HepG2 (cell line): ENCODE results near the gene E2F1.

Experiments used
- FOXA1 ChIP-seq, 2 experiments: fragments of 450-650 bp in 1 of 2; sonication (generic) in 1 of 2; formaldehyde crosslinking in 1 of 2; IDR thresholded peaks; 2 replicates each; pipeline versions ENCODE4 v1.4.0 to v1.6.1; 2016 to 2020; ENCODE audit warnings: missing genetic modification reagents in 1 of 2
- JUNB ChIP-seq: sonication (generic); formaldehyde crosslinking; IDR thresholded peaks from 2 replicates; pipeline ENCODE4 v1.8.0; 2022; ENCODE audit warnings: missing genetic modification reagents, mild to moderate bottlenecking, borderline replicate concordance
- MAZ ChIP-seq, 2 experiments: sonication (generic) in 1 of 2; formaldehyde crosslinking in 1 of 2; IDR thresholded peaks; 2 replicates each; pipeline versions ENCODE4 v1.5.0 to v1.6.1; 2012 to 2020; ENCODE audit warnings: low read depth in 2 of 2, mild to moderate bottlenecking in 2 of 2, borderline replicate concordance in 1 of 2, improper control_type of control experiment in 1 of 2, low read length in 1 of 2, missing genetic modification reagents in 1 of 2, moderate library complexity in 1 of 2
- MXI1 ChIP-seq: IDR thresholded peaks from 3 replicates; pipeline ENCODE4 v1.6.1; 2012; ENCODE audit warnings: low read depth, low read length, inconsistent platforms, borderline replicate concordance
- PBX3 ChIP-seq: sonication (generic); formaldehyde crosslinking; IDR thresholded peaks from 2 replicates; pipeline ENCODE4 v1.8.1; 2023; ENCODE audit warnings: missing genetic modification reagents, inconsistent platforms, borderline replicate concordance
- POLR2A ChIP-seq, 2 experiments: IDR thresholded peaks; 2 replicates each; pipeline ENCODE4 v1.6.1; 2011; ENCODE audit warnings: low read depth in 2 of 2, low read length in 2 of 2, mild to moderate bottlenecking in 1 of 2, moderate library complexity in 1 of 2; ENCODE audit not compliant: insufficient read depth in 1 of 2
- POLR2AphosphoS5 ChIP-seq: IDR thresholded peaks from 2 replicates; pipeline ENCODE4 v1.6.1; 2012; ENCODE audit warnings: low read depth, low read length
- RAD21 ChIP-seq: fragments of 450-650 bp; formaldehyde crosslinking; IDR thresholded peaks from 2 replicates; pipeline ENCODE4 v1.5.0; 2020; ENCODE audit warnings: mild to moderate bottlenecking
- TAF1 ChIP-seq: sonication (generic); formaldehyde crosslinking; IDR thresholded peaks from 2 replicates; pipeline ENCODE4 v1.4.0; 2020; ENCODE audit warnings: missing genetic modification reagents
- ZNF33B ChIP-seq: sonication (generic); formaldehyde crosslinking; IDR thresholded peaks from 2 replicates; pipeline ENCODE4 v1.5.1; 2020; ENCODE audit warnings: mild to moderate bottlenecking, missing genetic modification reagents
- ZNF530 ChIP-seq: sonication (generic); formaldehyde crosslinking; IDR thresholded peaks from 2 replicates; pipeline ENCODE4 v1.5.0; 2020; ENCODE audit warnings: low read depth, mild to moderate bottlenecking, missing genetic modification reagents
- ZNF780A ChIP-seq: sonication (generic); formaldehyde crosslinking; IDR thresholded peaks from 2 replicates; pipeline ENCODE4 v1.8.0; 2022; ENCODE audit warnings: mild to moderate bottlenecking, missing genetic modification reagents, moderate library complexity

GRCh38 chr20:33685328-33686099 lies 671 bp downstream of the E2F1 start:
- peak; percentile 70; the same call in 1 of the 2 replicates for TF ChIP-seq RAD21 (CRISPR knock-in tag)
- TF ChIP-seq POLR2A (IDR thresholded peaks at IDR 0.05; ENCODE audit: insufficient read depth in 1 of 2, low read depth in 2 of 2, low read length in 2 of 2): peak; percentile 50 to 51; a peak in 3 of 4 replicates
- no peak for TF ChIP-seq MXI1
- TF ChIP-seq ZNF780A (CRISPR knock-in tag): no peak
- TF ChIP-seq FOXA1 (IDR thresholded peaks at IDR 0.05): no peak
- TF ChIP-seq FOXA1 (CRISPR knock-in tag; IDR thresholded peaks at IDR 0.05): no peak
- peak; percentile 83; the same call in 1 of the 2 replicates for TF ChIP-seq PBX3 (CRISPR knock-in tag)
- no peak for TF ChIP-seq ZNF33B (CRISPR knock-in tag)
- no peak for TF ChIP-seq ZNF530 (CRISPR knock-in tag)
- 0 out of 2 replicates have a peak, but pooled peaks have one; percentile 21 for TF ChIP-seq POLR2AphosphoS5
- TF ChIP-seq JUNB (CRISPR knock-in tag): no peak
- TF ChIP-seq MAZ (IDR thresholded peaks at IDR 0.05; ENCODE audit: borderline replicate concordance, low read depth, low read length): no peak
- peak; percentile 29; the same call in 1 of the 2 replicates for TF ChIP-seq MAZ (CRISPR knock-in tag; IDR thresholded peaks at IDR 0.05; ENCODE audit: low read depth)
- peak; percentile 20 for TF ChIP-seq TAF1 (CRISPR knock-in tag)
